GM19328 (cell line): ENCODE results near the gene DOCK1.

Experiments used
- ATAC-seq: cut with Tn5 transposase; IDR thresholded peaks from one replicate; pipeline ENCODE4 v1.9.1; 2021; ENCODE audit warnings: mild to moderate bottlenecking, moderate library complexity; ENCODE audit not compliant: unreplicated experiment

Gene DOCK1

GRCh38 chr10:127157506-127158200, 252.4 kb downstream of the DOCK1 start:
- ATAC-seq = no peak

DNA sequence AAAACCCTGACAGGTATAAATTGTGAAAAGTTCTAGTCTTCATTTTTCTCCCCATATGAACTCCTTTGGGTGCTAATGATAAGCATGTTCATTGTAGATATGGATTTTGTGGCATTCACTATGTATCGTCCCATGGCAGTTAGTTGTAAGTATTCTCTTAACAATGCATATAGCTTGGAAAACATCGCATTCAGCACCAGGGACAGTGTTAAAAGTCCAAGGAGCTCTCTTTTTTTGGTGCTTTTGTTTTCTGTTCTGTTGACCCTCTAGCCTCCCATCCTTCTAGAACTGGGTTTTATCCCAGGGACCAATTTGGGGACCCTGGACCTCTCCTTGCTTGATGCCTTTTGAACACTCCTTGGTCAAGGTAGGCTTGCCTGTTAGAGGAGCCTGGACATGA, 253.4 kb downstream of the DOCK1 start:
- no peak for ATAC-seq

- no peak for ATAC-seq
These were observed 254.5 kb downstream of the DOCK1 start for GRCh38 chr10:127159648-127160245.

DNA sequence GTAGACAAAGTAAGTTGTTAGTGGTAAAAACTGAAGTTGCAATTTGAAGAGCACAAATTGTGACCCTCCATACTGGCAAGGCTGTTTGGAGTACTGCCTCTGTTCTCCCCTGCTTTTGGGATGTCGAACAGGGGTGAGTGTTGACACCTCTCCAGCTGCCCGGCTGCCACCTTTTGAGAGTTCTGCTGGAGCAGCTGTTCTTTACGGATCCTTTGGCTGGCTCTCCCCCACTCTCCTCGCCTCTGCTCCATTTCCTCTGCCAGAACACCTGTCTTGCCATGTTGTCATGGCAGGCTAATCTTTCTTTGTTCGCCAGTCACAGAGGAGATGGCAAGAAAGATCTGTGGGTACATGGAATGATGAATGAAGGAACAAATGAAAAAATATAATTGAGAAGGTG, 256.3 kb downstream of the DOCK1 start:
- ATAC-seq = no peak

GRCh38 chr10:127162841-127163240, 257.6 kb downstream of the DOCK1 start:
- ATAC-seq = no peak

DNA sequence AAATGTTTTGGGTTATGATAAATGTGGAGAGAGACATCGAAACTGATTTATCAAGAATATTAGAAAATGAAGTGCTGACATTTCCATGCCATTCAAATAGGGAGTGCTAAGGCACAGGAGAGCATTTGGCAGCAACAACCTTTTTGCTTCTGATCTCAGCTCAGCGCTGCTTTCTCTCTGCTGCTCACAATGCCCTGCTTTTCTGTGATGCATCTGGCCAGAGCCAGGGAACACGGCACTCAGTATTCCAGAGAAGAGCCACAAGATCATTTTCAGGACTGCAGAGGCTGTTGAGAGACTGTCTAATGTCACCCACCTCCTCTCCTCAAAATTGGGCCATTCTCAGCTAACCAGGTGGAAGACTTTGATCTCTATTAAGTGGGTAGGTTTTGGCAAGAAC, 263.0 kb downstream of the DOCK1 start:
- no peak for ATAC-seq

DNA sequence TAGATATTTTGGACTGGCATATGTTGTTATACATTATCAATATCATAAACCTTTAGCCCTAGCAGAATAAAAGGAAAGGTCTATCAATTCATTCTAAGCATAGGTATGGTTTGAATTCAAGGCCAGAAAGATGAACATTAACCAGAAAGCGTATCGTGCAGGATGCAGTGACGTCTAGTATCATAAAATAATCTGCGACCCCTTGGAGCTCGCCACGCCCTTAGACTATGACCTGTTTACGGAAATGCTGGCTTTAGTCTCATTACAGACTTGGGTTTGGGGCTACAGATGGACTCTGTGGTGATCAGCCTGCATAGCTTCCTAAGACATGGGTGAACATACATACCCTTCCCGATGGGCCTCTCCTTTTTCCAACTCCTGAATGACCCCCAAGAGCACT, 269.6 kb downstream of the DOCK1 start:
- no peak for ATAC-seq

- ATAC-seq = no peak
These were observed 270.3 kb downstream of the DOCK1 start for GRCh38 chr10:127175357-127176110.

DNA sequence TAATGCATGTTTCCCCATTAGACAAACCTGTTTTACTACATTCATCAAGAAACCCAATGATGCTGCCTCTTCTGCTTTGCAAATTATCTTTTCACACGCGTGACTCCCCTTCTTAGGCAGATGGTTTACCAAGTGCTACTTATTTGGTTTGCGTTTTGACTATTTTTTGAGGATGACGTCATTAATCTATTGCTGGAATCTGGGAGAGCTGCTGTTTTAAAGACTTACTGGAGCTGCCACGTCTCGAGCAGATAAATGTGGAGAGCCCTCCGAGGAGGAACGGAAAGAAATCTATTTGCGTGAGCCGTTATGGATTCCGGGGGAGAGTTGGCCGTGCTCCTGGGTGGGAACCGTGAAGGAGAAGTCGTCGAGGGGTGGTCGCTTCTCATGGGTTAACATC, 271.4 kb downstream of the DOCK1 start:
- ATAC-seq = no peak

DNA sequence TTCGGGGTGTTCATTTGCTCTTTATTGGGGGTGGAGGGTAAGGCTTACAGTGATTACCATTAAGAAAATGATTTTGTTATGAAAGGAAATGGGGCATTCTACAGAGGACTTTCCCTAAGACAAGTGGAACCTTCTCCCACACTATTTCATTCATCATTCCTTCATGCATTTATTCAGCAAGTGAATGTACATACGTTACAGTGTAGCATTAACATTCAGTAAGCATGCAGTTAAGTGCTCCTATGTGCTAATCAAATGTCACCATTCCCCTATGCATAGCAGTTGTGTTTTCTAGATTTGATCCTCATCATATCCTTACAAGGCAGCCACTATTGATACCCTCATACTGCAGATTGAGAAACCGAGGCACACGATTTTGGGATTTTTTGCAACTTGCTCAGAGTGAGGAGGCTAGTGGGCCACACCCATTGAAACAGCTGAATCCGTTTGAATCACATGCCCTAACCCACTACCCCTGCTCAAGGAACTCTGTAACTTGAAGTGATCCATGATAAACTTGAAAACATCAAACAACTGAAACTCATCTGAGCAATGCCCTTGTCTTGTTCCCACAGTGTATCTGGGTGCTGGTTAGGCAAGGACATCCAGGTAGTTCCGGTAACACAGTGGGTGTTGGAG, 274.5 kb downstream of the DOCK1 start:
- ATAC-seq = no peak

GRCh38 chr10:127182161-127182560, 276.9 kb downstream of the DOCK1 start:
- no peak for ATAC-seq

DNA sequence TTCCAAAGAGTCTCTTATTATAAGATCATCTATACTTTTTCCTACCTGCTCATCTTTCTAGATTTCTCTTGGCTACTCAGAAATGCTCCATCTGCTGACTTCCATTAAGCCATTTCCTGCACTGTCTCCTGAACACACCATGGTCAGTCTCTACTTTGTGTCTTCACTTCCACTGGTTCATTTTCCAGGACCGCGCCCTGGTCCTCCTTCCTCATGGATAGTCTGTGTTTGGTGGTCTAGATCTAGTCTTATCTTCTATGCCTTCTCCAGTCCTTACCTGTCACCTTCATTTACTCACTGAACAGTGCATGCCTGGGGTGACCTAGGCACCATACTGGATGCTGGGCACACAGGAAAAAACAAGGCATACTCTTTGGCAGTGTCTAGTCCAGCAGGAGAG, 279.4 kb downstream of the DOCK1 start:
- no peak for ATAC-seq

- ATAC-seq = no peak
These were observed 281.6 kb downstream of the DOCK1 start for GRCh38 chr10:127186813-127187212.

DNA sequence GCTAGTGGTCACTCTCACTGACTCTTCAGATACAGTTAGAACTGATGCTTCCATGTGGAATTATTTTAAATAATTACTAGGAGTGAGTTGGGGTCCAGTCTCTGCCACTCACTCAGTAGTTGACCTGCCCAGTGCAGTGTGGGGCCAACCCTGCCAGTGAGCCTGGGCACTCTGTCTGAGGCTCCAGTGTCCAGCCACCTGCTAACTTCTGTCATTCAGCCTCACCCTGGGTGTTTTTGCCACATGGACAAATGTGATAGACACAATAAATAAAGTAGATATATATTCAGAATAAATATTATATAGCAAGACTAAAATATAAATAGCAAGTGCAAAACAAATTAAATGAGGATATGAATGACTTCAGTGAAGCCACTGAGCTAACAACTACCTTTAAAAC, 284.0 kb downstream of the DOCK1 start:
- ATAC-seq = no peak

DNA sequence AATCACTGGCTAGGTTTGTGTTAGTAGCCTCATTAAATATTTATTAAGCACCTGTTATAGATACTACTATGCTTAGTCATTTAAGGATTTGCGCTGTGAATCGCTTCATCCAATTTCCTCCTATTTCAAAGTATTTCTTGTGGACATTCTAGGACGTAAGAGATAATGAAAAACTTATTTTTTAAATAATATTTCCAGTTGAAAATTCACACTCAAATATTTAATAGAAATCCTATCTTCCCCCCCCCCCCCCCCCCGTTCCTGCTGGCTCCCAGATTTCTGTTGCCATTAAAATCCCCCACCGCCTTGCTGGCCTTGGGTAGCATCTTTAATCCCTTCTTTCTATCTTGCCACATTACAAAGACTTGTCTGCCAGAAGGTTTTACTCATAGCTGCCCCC, 285.2 kb downstream of the DOCK1 start:
- no peak for ATAC-seq

GRCh38 chr10:127193125-127193524, 287.9 kb downstream of the DOCK1 start:
- ATAC-seq = no peak

DNA sequence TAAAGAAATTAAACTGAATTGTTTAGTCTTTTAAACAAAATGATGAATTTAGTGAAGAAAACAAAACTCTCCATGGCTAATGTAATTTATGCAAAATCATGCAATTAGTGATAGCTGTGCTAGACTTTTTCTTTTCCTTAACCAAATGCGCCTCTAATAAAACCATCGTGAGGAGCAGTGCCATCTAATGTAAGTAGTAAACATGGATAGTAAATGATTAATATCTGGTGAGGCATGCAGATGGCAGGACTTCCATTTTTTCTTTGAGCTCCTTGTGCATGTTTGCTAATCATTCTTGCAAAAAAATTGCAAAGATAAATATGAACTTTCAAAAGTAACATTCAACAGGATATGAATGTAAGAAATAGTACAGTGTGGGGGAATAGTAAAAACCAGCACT, 288.9 kb downstream of the DOCK1 start:
- ATAC-seq = no peak

DNA sequence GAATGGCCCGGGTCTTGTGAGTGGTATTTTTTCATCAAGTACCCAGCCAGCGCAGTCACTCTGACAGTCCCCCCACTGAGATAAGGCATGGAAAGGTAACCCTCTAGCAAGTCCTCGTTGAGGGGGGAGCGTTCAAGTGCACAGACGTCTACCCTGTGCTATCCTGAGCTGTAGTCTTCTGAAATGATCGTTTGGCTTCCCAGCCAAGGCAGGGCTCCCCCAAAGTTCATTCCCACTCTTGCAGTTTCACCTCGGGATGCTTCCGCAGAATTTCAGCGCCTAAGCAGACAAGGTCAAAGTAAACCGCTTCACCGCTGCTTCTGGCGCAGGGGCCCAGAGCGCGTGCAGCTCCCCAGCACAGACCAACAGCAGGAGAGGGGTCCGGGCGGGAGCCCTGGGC, 289.4 kb downstream of the DOCK1 start:
- no peak for ATAC-seq

- no peak for ATAC-seq
These were observed 289.8 kb downstream of the DOCK1 start for GRCh38 chr10:127195041-127195506.

DNA sequence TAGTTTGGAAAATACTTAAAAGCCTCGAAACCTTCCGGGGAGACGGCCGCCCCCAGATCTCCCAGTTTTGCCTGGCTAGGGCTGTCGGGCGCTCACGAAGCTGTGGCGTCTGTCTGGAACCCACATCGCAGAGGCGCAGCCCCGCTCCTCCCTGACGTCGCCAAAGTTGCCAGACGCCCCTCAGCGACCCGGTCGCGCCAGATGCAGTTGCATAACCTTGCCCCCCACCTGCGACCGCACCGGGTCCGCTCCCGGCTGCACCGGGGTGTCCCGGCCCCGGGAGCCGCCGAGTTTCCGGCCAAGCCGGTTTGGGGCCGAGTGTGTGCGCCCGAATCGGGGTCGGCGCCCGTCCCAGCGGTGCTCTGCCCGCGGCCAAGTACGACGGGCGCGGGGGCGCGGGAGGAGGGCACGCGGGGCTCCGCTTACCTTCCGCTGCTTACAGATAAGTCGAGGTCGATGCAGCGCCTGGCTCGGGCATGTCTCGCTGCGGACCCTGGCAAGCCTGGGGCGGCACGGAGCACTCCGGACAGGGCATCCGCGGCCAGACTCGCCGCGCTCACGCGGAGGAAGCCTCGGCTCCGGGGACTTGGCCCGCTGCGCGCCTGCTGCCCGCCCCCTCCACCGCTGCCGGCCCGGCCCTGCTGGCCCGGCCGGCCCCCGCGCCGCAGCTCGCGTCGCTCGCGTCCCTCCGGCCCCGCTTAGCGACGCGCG, 290.5 kb downstream of the DOCK1 start:
- no peak for ATAC-seq
